ENCODE data around the gene PCA3.

PCA3 gene

GRCh38 chr9:76820431-76820830 is 56.2 kb downstream of the PCA3 start:
- DNase-seq (ENCODE audit: extremely low read depth in 1 of 2, low read depth in 1 of 2): no peak

DNA sequence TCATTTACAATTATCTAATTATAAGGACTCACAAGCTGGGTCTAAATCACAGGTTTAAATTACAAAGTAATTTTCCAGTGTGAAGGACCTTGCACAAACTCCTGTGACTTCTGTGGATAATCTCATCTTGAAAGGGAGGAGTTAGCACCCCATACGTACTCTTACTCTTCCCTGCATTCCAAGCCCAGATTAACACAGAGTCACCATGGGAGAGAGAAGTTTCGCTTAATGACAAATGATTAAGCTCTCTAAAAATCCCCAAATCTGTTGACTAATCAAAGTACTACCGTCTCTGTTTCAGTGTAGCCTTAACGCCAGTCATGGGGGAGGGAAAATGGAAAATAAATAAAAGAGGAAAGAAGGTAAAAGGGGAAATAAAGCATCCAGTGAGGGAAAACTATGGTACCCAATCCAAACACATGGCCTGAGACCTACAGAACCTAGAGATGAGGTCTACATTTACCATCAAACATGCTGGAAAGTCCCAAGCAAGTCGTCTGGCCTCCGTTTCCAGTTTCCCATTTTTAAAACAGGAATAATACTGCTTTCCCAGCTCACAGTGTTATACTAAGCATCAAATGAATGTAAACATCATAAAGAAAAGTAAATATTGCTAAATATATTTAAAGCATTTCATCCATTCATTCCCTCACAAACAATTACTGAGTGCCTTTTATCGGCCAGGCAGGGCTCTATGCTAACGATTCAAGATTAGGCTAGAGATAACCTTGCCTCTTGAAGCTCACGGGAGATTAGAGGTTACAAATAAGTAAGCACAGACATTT is 63.2 kb downstream of the PCA3 start:
- no peak for DNase-seq (ENCODE audit: extremely low read depth in 1 of 2, low read depth in 1 of 2)

DNA sequence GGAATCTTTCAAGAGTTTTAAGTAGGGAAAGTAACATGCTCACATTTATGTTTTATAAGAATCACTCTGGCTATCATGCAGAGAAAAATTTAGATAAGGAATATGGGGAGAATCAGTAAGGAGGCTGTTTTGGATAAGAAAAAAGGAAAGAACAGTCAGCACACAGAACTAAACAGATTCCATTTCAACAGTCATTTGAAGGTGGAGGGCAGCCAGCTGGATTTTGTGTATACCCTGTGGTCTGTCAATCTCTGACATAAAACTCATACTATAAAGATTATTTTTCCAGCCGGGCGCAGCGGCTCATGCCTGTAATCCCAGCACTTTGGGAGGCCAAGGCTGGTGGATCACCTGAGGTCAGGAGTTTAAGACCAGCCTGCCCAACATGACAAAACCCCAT is 64.2 kb downstream of the PCA3 start:
- no peak for DNase-seq (ENCODE audit: extremely low read depth in 1 of 2, low read depth in 1 of 2)

DNA sequence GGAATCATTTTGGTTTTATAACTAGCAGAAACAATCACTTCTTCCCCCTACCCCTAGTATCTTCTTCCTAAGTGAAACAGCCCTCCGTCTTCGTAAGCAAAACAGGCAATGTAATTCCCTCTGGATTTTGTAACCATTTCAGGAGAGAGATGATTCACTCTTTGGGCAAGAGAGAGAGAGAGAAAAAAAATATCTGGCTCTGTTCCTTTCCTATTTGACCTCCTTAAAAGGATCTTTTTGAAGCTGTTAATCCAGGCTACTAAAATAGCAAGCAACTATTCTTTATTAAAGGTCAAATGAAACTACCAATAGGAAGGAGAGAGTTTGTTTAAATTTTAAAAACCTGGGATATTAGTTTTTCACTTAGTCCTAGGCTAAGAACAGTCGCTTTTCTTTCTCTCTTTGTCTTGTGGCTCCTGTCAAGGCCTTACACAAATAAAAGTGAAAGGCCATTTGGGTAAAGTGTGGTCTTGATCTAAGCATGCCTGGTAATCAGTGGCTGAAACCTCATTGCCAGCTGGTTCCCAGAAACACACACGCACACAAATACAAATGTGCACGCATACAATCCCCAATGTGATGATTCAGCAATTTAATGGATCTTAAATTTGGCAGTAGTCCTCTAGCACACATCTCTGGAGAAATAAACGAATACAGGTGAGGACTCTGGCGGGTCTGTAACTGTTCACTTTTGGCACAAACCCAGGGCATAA is 71.5 kb downstream of the PCA3 start:
- DNase-seq (ENCODE audit: extremely low read depth in 1 of 2, low read depth in 1 of 2): no peak

Data from activated CD8-positive, alpha-beta memory T cell treated with anti-CD3 and anti-CD28 coated beads for 1 hour (primary cell).